ENCODE results near the gene CNTN5. TPM values are rescaled to one million over a fixed set of nuclear protein-coding genes. Genes with fewer than 3 reads are reported as not detected.

CNTN5 gene
- total RNA-seq, 2 donors from 2014 or later = not detected

- no peak overlapping the region for H3K9ac ChIP-seq (ENCODE audit: low read depth in 2 of 2, low read length in 2 of 2)
- H3K9me3 ChIP-seq = no peaks in the 10 kb centered on the region
- H3K36me3 ChIP-seq = no peaks in the 10 kb centered on the region
- TF ChIP-seq CTCF (IDR thresholded peaks at IDR 0.05) = no peak
- H3K4me3 ChIP-seq = no peak overlapping the region
- no peaks in the 10 kb centered on the region for H3K27me3 ChIP-seq
- H3K27ac ChIP-seq = no peak overlapping the region
- intact Hi-C loops (cut with DNase I) = no loop called here
- no peaks in the 10 kb centered on the region for H3K4me1 ChIP-seq
- DNase-seq = no peak
Observed at GRCh38 chr11:99229544-99229943, 208.8 kb downstream of the CNTN5 start.

GRCh38 chr11:99234534-99234933 is 213.8 kb downstream of the CNTN5 start:
- no peaks in the 10 kb centered on the region for H3K36me3 ChIP-seq
- H3K9me3 ChIP-seq = no peaks in the 10 kb centered on the region
- no peaks in the 10 kb centered on the region for H3K27me3 ChIP-seq
- no peaks in the 10 kb centered on the region for H3K4me1 ChIP-seq
- no peak for DNase-seq
- intact Hi-C loops (cut with DNase I) = no loop called here
- no peak overlapping the region for H3K27ac ChIP-seq
- no peak for TF ChIP-seq CTCF (IDR thresholded peaks at IDR 0.05)
- no peak overlapping the region for H3K4me3 ChIP-seq
- no peak overlapping the region for H3K9ac ChIP-seq (ENCODE audit: low read depth in 2 of 2, low read length in 2 of 2)

GRCh38 chr11:99238401-99238800 is 217.7 kb downstream of the CNTN5 start:
- no peak overlapping the region for H3K27ac ChIP-seq
- TF ChIP-seq CTCF (IDR thresholded peaks at IDR 0.05) = no peak
- intact Hi-C loops (cut with DNase I) = no loop called here

GRCh38 chr11:99240192-99241030 is 219.7 kb downstream of the CNTN5 start:
- Histone ChIP-seq H3K9ac (ENCODE audit: low read depth in 2 of 2, low read length in 2 of 2) (no peak overlapping the region), H3K36me3 (no peaks in the 10 kb centered on the region), H3K27ac (no peak overlapping the region), H3K9me3 (no peaks in the 10 kb centered on the region), H3K4me1 (no peaks in the 10 kb centered on the region), H3K4me3 (no peak overlapping the region), H3K27me3 (no peaks in the 10 kb centered on the region)
- no peak for DNase-seq
- TF ChIP-seq CTCF (IDR thresholded peaks at IDR 0.05) = no peak
- intact Hi-C loops (cut with DNase I) = no loop called here

More at GRCh38 chr11:99238401-99238800, 217.7 kb downstream of the CNTN5 start:
- H3K4me1 ChIP-seq = no peaks in the 10 kb centered on the region
- H3K4me3 ChIP-seq = no peak overlapping the region
- no peaks in the 10 kb centered on the region for H3K9me3 ChIP-seq
- H3K27me3 ChIP-seq = no peaks in the 10 kb centered on the region
- no peak overlapping the region for H3K9ac ChIP-seq (ENCODE audit: low read depth in 2 of 2, low read length in 2 of 2)
- no peaks in the 10 kb centered on the region for H3K36me3 ChIP-seq
- DNase-seq = no peak

- Histone ChIP-seq H3K9me3 (no peaks in the 10 kb centered on the region), H3K4me1 (no peaks in the 10 kb centered on the region), H3K9ac (ENCODE audit: low read depth in 2 of 2, low read length in 2 of 2) (no peak overlapping the region), H3K27ac (no peak overlapping the region), H3K27me3 (no peaks in the 10 kb centered on the region), H3K4me3 (no peak overlapping the region), H3K36me3 (no peaks in the 10 kb centered on the region)
- TF ChIP-seq CTCF (IDR thresholded peaks at IDR 0.05) = no peak
- no peak for DNase-seq
- intact Hi-C loops (cut with DNase I) = no loop called here
Observed at GRCh38 chr11:99241066-99241465, 220.3 kb downstream of the CNTN5 start.
